Suppressor macrophage (primary cell): Measurements from ENCODE around the gene GPATCH4.

ENCODE experiments used
- DNase-seq, 4 experiments: peaks; one replicate each; pipeline ENCODE4 v3.0.0-alpha.2; 2020 to 2022

Gene GPATCH4

GRCh38 chr1:156572663-156573018, 28.6 kb downstream of the GPATCH4 start:
- no peak for DNase-seq

DNA sequence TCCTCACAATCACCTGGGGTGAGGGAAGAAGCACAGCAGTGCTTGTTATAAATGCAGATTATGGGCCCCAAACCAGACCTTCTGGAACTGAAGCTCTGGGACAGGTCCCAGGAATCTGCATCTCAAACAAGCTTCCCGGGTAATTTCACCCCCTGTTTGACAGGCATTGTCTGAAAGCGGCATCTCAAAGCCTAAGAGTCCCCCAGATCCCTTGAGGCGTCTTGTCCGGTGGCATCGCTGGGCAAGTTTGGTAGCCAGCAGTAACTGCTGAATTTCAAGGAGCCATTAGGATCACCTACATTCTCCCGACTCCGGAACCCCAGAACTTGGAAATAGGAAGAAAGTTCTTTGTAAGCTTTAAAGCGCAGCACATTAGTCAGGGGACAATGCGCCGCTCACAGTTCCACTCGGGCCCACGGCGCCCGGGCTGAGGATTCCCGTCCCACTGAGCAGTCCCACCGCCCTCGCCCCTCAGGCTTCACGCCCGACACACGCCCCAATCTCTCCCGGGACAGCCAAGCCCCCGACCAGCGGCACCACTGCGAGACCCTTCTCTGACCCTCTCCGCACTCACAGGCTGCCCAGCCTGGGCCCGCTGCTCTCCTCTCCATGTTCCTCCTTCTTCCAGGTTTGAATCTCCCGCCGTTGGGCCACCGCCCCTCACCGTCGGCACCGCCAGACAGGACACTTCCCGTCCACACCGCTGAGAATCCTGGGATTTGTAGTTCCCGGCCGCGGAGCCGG, 29.2 kb downstream of the GPATCH4 start, which contains the start of gene IQGAP3:
Gene IQGAP3 (minus strand): TSS at position 647 of the 744 bp plus-strand sequence. CDS start 36 bp downstream, at position 611.
- peak; percentile 90 to 96 (median 94) for DNase-seq

DNA sequence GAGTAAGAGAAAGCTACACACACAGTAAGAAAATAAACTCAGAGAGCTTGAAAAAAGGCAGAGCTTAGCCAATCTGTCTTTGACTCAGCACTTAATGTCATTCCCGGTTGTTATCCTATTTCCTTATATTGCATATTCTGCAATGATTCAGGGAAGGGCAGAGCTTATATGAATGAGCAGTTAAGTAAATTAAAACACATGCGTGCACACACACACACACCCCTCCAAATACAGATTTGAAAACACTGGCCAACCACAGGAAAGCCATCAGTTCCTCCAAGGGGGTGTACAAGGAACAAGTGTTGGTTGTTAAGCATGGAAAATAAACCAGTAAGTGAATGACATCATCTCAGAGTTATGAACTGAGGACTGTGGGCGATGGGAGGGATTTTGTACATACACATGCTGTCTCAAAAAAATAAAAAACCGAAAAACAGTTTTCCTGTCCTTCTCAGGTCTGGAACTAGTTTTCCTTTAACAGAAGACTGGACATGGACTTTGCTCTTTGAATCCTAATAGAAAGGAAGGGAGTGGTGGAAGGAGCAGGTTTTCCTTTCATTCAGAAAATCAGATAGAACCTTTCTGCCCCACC, 29.9 kb downstream of the GPATCH4 start:
- peak; percentile 66 to 89 (median 78) for DNase-seq

DNA sequence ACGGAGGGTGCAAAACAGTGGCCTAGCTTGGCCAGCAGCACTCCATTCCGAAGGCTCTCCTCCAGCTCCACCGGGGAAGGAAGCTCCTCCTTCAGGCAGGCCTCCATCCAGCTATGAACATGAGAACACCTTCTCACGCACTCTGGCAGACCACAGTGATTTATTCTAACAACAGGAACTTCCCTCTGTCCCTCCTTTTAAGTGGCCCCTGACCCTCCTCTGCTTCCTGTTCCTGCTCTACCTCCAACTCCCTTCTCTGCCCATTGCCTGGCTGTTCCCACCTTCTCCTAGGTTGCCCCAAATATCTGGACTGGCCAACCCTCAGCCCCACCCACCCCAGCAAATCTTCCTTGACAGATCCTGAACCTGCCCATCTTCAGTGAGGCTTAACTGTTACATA, 34.8 kb downstream of the GPATCH4 start:
- peak in 3 of 4 experiments; percentile 34 to 40 (median 39) for DNase-seq

DNA sequence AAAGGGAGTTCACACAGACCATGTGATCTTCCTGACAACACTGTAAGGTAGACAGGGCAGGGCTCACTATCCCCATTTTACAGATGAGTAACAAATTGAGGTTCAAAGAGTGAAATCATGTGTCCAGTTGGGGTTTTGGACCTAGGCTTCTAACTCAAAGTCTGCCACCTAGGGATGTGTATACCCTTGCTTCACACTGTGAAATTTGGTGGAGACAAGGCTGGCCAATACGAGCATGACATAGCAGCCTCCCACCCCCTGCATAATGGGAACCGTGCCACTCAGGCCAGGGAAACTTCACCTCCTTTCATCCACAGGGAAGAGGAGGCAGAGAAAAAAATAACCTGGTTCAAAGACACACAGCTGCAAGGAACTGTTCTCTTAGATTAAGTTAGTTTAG, 35.8 kb downstream of the GPATCH4 start:
- DNase-seq = no peak

- DNase-seq = peak in 3 of 4 experiments; percentile 46 to 66 (median 65)
Observed at GRCh38 chr1:156560585-156561163, 40.6 kb downstream of the GPATCH4 start.

DNA sequence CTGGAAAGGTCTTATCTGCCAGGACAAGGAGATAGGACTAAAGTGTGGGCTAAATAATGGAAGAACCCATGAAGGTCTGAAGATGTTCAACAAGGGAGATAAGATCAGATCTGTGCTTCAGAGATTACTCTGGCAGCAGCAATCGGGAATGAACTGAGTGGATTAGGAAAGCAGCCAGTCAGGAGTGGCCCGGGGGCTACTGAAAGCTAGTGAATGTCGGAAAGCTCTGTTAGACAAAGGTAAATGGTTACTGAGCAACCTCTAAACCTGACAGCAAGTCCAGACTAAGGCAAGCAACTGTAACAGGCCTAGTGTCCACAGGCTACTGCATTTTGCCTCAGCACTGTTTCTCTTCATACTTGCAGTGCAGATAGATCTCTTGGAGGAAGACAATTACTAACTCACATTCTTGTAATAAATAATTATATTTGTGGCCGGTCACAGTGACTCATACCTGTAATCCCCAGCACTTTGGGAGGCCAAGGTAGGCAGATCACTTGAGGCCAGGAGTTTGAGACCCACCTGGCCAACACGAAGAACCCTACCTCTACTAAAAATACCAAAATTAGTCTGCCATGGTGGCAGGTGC, 41.4 kb downstream of the GPATCH4 start:
- no peak for DNase-seq

- no peak for DNase-seq
Observed at GRCh38 chr1:156559086-156559796, 42.0 kb downstream of the GPATCH4 start.

GRCh38 chr1:156556354-156556753, 44.9 kb downstream of the GPATCH4 start:
- DNase-seq = no peak

GRCh38 chr1:156555715-156556114, 45.6 kb downstream of the GPATCH4 start:
- DNase-seq = no peak

- DNase-seq = peak in 3 of 4 experiments; percentile 50 to 76 (median 57)
Observed at GRCh38 chr1:156554971-156555370, 46.3 kb downstream of the GPATCH4 start.

DNA sequence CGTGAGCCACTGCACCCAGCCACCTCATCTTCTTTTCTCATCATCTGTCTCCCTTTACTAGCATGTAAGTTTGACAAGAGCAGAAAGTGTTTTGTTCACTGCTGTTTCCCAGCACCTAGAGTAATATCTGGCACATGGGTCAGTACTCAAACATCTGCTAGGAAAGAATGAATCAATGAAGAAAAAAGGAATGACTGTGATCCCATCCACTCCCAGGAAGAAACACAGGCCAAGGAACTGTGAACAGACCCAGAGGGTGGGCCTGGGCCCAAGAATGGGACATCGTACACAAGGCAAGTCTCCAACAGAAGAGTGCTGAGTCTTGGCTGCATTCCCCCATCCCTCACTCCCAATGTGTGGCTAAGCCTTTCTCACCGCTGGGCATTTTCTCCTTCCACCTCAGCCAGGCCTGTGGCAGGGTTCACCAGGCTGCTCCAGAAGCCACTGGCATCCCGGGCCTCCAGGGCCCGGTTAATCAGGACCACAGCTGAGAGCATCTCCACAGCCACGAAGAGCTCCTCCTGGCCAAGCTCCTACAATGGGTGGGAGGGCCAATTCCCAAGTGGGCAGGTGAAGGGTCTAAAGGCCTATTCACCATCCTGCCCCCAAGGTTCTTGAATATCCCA, 47.3 kb downstream of the GPATCH4 start:
- DNase-seq = no peak

DNA sequence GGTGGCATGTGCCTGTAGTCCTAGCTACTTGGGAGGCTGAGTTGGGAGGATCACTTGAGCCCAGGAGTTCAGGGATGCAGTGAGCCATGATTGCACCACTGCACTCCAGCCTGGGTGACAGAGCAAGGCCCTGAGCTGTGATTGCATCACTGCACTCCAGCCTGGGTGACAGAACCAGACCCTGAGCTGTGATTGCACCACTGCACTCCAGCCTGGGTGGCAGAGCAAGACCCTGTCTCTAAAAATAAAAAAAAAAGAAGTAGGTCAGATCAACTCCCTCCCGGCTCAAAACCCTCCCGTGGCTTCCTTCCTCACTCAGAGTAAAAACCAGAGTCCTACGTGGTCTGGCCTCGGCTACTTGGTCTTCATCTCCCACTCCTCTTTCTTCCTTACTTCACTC, 48.3 kb downstream of the GPATCH4 start:
- DNase-seq = peak; percentile 75 to 92 (median 90)

DNA sequence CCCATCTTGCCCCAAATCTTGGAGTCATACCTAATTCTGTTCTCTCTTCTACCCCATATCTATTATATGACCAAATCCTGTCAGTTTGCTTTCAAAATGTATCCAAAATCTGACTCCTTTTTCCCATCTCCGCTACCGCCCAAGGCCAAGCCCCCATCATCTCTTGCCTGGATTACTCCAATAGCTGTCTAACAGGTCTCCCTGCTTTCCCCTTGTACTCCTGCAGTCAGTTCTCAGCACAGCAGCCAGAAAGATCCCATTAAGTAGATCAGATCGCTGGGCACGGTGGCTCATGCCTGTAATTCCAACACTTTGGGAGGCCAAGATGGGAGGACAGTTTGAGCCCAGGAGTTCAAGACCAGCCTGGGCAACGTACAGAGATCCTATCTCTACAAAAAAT, 48.8 kb downstream of the GPATCH4 start:
- no peak for DNase-seq

- DNase-seq = peak; percentile 56 to 81 (median 75)
Observed at GRCh38 chr1:156551869-156552268, 49.4 kb downstream of the GPATCH4 start.

GRCh38 chr1:156551066-156551643, 50.1 kb downstream of the GPATCH4 start:
- peak in 1 of 4 experiments; percentile 24 for DNase-seq

- no peak for DNase-seq
Observed at GRCh38 chr1:156550346-156550745, 50.9 kb downstream of the GPATCH4 start.

DNA sequence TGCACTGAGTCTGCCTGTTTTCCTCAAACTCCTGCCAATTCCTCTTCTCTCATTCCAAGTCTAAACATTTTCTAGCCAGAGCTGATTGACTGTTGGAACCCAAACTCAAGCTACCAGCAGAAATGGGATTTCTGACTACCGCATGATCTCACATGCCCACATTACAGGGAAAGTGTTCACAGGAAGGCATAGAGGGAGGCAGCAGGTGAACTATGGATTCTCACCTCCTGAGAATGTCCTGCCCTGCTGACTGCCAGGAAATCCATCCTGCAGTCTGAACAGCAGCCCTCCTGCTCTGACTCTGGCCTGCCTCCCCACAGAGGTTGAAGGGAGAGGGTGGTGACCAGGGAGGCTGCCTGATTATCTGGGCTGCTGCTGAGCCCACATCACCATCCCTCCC, 51.4 kb downstream of the GPATCH4 start:
- no peak for DNase-seq

GRCh38 chr1:156549390-156549789, 51.9 kb downstream of the GPATCH4 start:
- no peak for DNase-seq

DNA sequence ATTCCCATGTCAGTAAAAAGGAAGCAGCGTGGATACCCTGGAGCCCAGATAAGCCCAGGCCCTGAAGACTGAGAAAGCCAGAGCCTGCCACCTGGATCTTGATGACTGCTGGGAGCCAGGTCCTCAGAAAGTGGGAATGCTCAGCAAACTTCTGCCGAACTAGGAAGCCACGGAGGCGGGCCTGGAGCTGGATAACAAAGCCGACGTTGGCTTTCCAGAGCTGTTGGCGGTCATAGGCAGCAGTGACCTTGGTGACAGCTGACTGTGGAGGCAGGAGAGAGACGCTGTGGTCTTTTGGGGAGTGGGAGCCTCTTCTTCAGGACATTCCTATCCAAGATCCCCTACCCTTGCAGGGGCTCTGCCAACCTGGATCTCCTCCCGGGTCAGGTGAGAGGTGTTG, 53.3 kb downstream of the GPATCH4 start:
- DNase-seq = no peak

DNA sequence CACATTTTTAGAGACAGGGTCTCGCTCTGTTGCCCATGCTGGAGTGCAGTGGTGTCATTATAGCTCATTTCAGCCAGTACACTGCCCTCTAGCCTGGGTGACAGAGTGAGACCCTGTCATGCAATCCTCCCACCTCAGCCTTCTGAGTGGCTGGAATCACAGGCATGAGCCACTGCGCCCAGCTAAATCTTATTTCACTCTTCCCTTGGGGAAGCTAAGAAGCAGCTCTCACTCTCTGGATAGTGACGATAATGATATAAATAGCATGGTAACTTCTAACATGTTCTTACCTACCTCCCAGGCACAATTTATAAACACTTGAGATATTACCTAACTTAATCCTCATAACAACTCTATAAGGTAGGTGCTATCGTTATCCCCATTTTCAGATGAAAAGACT, 53.8 kb downstream of the GPATCH4 start:
- DNase-seq = no peak

DNA sequence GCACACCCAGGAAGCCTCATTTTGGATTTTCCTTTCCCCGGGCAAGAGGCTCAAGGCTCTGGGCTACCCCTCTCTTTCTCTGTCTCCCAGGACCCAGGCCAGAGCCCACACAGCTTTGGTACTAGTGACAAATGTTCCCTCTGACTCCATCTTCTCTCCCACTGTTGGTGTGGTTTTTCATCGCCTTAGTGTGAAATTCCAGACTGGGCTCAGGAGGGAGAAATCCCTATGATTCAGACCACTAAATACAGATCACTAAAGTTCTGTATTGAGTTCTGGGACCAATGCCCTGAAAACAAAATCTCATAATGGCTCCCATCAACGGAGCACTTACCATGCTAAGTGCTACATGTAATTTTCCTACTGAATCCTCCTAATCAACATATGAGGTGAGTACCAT, 55.0 kb downstream of the GPATCH4 start:
- no peak for DNase-seq
